Endothelial cell (in vitro differentiated cells): ENCODE results near the gene DUSP5. TPM values are rescaled to one million over a fixed set of nuclear protein-coding genes. Genes with fewer than 3 reads are reported as not detected.
"Not testable (repeated sequence)": the region's sequence is repeated elsewhere in the genome, so short reads cannot be mapped to it uniquely, and the experiment has no call there.

Source experiments
- DNase-seq: peaks from one replicate; pipeline ENCODE4 v3.0.0; 2021; ENCODE audit warnings: low spot score
- H3K27ac Mint-ChIP-seq: one replicate; pipeline ENCODE4 v1.8.0; 2021; ENCODE audit warnings: mixed read lengths, inconsistent platforms; ENCODE audit not compliant: unreplicated experiment
- H3K27me3 Mint-ChIP-seq: one replicate; pipeline ENCODE4 v1.8.0; 2021; ENCODE audit warnings: mild to moderate bottlenecking, moderate library complexity, mixed read lengths, inconsistent platforms; ENCODE audit not compliant: unreplicated experiment
- H3K36me3 Mint-ChIP-seq: one replicate; pipeline ENCODE4 v1.8.0; 2021; ENCODE audit warnings: mild to moderate bottlenecking, low read depth, mixed read lengths, inconsistent platforms; ENCODE audit not compliant: unreplicated experiment
- H3K4me1 Mint-ChIP-seq: one replicate; pipeline ENCODE4 v1.8.0; 2021; ENCODE audit warnings: mild to moderate bottlenecking, mixed read lengths, inconsistent platforms; ENCODE audit not compliant: unreplicated experiment
- H3K4me3 Mint-ChIP-seq: one replicate; pipeline ENCODE4 v1.8.0; 2021; ENCODE audit warnings: mild to moderate bottlenecking, mixed read lengths, inconsistent platforms; ENCODE audit not compliant: unreplicated experiment
- H3K9me3 Mint-ChIP-seq: one replicate; pipeline ENCODE4 v1.8.0; 2021; ENCODE audit warnings: mixed read lengths, inconsistent platforms; ENCODE audit not compliant: unreplicated experiment
- CTCF ChIP-seq: fragments of 200-600 bp; sonication (generic); IDR thresholded peaks from one replicate; pipeline ENCODE4 v1.5.0; 2021; ENCODE audit warnings: antibody characterized with exemption; ENCODE audit not compliant: unreplicated experiment
- total RNA-seq: library from RNA; stranded (reverse); fragmentation: NEBNext Ultra II Directional; extraction: Animal tissue kit (Norgen Biotek cat#: 25700); gene quantifications from one replicate; pipeline ENCODE4 v1.2.1, GENCODE V29; 2021; ENCODE audit not compliant: unreplicated experiment

The DUSP5 gene
- total RNA-seq, 1 donor from 2014 or later, result 46.0 TPM

- Mint-ChIP-seq H3K9me3 (no peaks in the 10 kb centered on the region), H3K27me3 (peaks cover 5% of the 10 kb centered on the region), H3K4me1 (peaks cover 36% of the 10 kb centered on the region), H3K36me3 (no peaks in the 10 kb centered on the region), H3K4me3 (no peak overlapping the region), H3K27ac (no peak overlapping the region)
- no peak for TF ChIP-seq CTCF
- DNase-seq, result no peak
Observed at GRCh38 chr10:110529596-110530011, 31.9 kb downstream of the DUSP5 start.

GRCh38 chr10:110530131-110530831, 32.6 kb downstream of the DUSP5 start:
- Mint-ChIP-seq H3K27ac (no peak overlapping the region), H3K4me3 (no peak overlapping the region)

GRCh38 chr10:110531687-110532086, 34.0 kb downstream of the DUSP5 start:
- peaks cover 4% of the 10 kb centered on the region for H3K27me3 Mint-ChIP-seq
- peaks cover 22% of the 10 kb centered on the region for H3K4me1 Mint-ChIP-seq
- no peaks in the 10 kb centered on the region for H3K9me3 Mint-ChIP-seq
- no peak overlapping the region for H3K4me3 Mint-ChIP-seq
- H3K27ac Mint-ChIP-seq, result no peak overlapping the region
- TF ChIP-seq CTCF, result no peak
- DNase-seq, result no peak
- H3K36me3 Mint-ChIP-seq, result no peaks in the 10 kb centered on the region

More at GRCh38 chr10:110530131-110530831, 32.6 kb downstream of the DUSP5 start:
- peak; percentile 45 for DNase-seq
- H3K4me1 Mint-ChIP-seq, result peaks cover 31% of the 10 kb centered on the region
- H3K27me3 Mint-ChIP-seq, result peaks cover 5% of the 10 kb centered on the region
- no peaks in the 10 kb centered on the region for H3K9me3 Mint-ChIP-seq
- TF ChIP-seq CTCF, result no peak
- no peaks in the 10 kb centered on the region for H3K36me3 Mint-ChIP-seq

GRCh38 chr10:110532628-110533027, 34.9 kb downstream of the DUSP5 start:
- peaks cover 20% of the 10 kb centered on the region for H3K4me1 Mint-ChIP-seq
- DNase-seq, H3K27ac Mint-ChIP-seq, H3K4me3 Mint-ChIP-seq, H3K36me3 Mint-ChIP-seq, H3K9me3 Mint-ChIP-seq, H3K27me3 Mint-ChIP-seq: not testable (repeated sequence)

- no peak for TF ChIP-seq CTCF
- no peak for DNase-seq
Observed at GRCh38 chr10:110533149-110533548, 35.4 kb downstream of the DUSP5 start.

More at GRCh38 chr10:110533149-110533548, 35.4 kb downstream of the DUSP5 start:
- Mint-ChIP-seq H3K4me1 (peaks cover 16% of the 10 kb centered on the region), H3K9me3 (no peaks in the 10 kb centered on the region), H3K27me3 (peaks cover 4% of the 10 kb centered on the region), H3K36me3 (no peaks in the 10 kb centered on the region), H3K27ac (no peak overlapping the region), H3K4me3 (no peak overlapping the region)
